ENCODE measurements around the gene ROR2.

DNA sequence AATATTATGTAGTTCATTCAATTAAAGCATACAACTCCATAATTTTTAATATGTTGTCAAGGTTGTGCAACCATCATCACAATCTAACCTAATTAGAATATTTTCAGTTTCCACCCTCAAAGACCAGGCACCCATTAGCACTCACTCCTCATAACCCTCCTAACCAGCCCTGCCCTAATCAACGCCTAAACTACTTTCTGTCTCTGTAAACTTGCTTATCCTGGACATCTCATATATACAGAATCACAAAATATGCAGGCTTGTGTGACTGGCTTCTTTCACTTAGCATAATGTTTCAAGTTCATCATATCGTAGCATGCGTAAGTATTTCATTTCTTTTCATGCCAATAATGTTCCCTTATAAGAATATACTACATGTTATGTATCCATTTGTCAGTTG is 391.6 kb downstream of the ROR2 start:
- TF ChIP-seq ARNT (IDR thresholded peaks at IDR 0.05) (no peak), BHLHE40 (IDR thresholded peaks at IDR 0.05; ENCODE audit: borderline replicate concordance) (no peak), SUZ12 (IDR thresholded peaks at IDR 0.05) (no peak), HDGF (IDR thresholded peaks at IDR 0.05; ENCODE audit: borderline replicate concordance) (no peak), LEF1 (IDR thresholded peaks at IDR 0.05; ENCODE audit: borderline replicate concordance) (no peak), TARDBP (IDR thresholded peaks at IDR 0.05) (no peak), SP1 (IDR thresholded peaks at IDR 0.05) (no peak), FOXA1 (IDR thresholded peaks at IDR 0.05) (no peak)

Measured in HEK293T (cell line).